ENCODE measurements around the gene CHMP5. TPM values are rescaled to one million over a fixed set of nuclear protein-coding genes. Genes with fewer than 3 reads are reported as not detected.

The CHMP5 gene
- total and polyA plus RNA-seq, 10 of the 15 experiments (the other 5 are each of a cell fraction or from before 2014, with no cell fraction given), result 40.3 to 179 (median 78.6) TPM

DNA sequence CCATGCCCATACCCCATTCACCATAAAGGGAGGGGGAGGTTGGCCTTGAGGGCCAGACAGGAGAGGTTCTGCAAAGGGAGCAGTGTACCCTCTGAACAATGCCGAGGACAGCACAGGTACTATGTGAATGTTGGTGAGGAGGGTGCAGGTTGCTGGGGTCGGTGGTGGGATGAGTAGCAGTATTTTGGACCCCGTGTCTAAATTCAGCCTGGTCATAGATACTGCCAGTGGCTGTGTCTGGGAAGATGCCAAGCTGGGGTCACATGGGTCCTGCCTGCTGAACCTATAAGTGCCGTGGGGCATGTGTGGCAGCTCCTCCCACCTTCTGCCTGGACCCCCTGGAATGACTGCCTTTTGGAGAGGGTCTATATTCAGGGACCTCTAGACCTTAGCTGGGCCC, 36.2 kb upstream of the CHMP5 start:
- ATAC-seq, result no peak
- H3K27ac ChIP-seq (ENCODE audit: control insufficient read depth, insufficient read depth), result no peak overlapping the region

More for the DNA sequence above, 36.2 kb upstream of the CHMP5 start:
- in situ Hi-C loops (cut with MboI) (no loop called here), intact Hi-C loops (cut with micrococcal nuclease; ENCODE audit: unreplicated experiment) (no loop called here)
- TF ChIP-seq RELA (IDR thresholded peaks at IDR 0.05; ENCODE audit: borderline replicate concordance, partially characterized antibody) (no peak), CHD1 (IDR thresholded peaks at IDR 0.05; ENCODE audit: low read depth, low read length) (no peak), ZZZ3 (IDR thresholded peaks at IDR 0.05; ENCODE audit: control insufficient read depth, insufficient read length, low read depth) (no peak), DPF2 (IDR thresholded peaks at IDR 0.05) (no peak), ETV6 (conservative IDR thresholded peaks at IDR 0.05 in 1 of 2, IDR thresholded peaks at IDR 0.05 in 1 of 2; ENCODE audit: borderline replicate concordance in 1 of 2, low read depth in 1 of 2) (no peak), YBX1 (IDR thresholded peaks at IDR 0.05) (no peak), POU2F2 (IDR thresholded peaks at IDR 0.05; ENCODE audit: borderline replicate concordance, low read depth, low read length) (no peak), KLF5 (IDR thresholded peaks at IDR 0.05; ENCODE audit: partially characterized antibody) (no peak), ZBED1 (IDR thresholded peaks at IDR 0.05; ENCODE audit: borderline replicate concordance) (no peak), NR2C2 (IDR thresholded peaks at IDR 0.05; ENCODE audit: borderline replicate concordance, control insufficient read depth, insufficient read length, low read depth) (no peak), JUND (IDR thresholded peaks at IDR 0.05; ENCODE audit: low read depth, low read length) (no peak), CEBPZ (IDR thresholded peaks at IDR 0.05; ENCODE audit: low read depth, low read length) (no peak), BACH1 (IDR thresholded peaks at IDR 0.05; ENCODE audit: borderline replicate concordance) (no peak), FOXK2 (IDR thresholded peaks at IDR 0.05) (no peak), HDAC2 (IDR thresholded peaks at IDR 0.05) (no peak), FOXM1 (IDR thresholded peaks at IDR 0.05; ENCODE audit: low read depth, low read length) (no peak), ESRRA (IDR thresholded peaks at IDR 0.05; ENCODE audit: low read length) (no peak)
- TF ChIP-seq, protein P1, sequence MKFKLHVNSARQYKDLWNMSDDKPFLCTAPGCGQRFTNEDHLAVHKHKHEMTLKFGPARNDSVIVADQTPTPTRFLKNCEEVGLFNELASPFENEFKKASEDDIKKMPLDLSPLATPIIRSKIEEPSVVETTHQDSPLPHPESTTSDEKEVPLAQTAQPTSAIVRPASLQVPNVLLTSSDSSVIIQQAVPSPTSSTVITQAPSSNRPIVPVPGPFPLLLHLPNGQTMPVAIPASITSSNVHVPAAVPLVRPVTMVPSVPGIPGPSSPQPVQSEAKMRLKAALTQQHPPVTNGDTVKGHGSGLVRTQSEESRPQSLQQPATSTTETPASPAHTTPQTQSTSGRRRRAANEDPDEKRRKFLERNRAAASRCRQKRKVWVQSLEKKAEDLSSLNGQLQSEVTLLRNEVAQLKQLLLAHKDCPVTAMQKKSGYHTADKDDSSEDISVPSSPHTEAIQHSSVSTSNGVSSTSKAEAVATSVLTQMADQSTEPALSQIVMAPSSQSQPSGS (IDR thresholded peaks at IDR 0.05; ENCODE audit: low read length), result no peak
- TF ChIP-seq, protein P2, sequence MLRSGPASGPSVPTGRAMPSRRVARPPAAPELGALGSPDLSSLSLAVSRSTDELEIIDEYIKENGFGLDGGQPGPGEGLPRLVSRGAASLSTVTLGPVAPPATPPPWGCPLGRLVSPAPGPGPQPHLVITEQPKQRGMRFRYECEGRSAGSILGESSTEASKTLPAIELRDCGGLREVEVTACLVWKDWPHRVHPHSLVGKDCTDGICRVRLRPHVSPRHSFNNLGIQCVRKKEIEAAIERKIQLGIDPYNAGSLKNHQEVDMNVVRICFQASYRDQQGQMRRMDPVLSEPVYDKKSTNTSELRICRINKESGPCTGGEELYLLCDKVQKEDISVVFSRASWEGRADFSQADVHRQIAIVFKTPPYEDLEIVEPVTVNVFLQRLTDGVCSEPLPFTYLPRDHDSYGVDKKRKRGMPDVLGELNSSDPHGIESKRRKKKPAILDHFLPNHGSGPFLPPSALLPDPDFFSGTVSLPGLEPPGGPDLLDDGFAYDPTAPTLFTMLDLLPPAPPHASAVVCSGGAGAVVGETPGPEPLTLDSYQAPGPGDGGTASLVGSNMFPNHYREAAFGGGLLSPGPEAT (IDR thresholded peaks at IDR 0.05; ENCODE audit: low read depth), result no peak
- H3K4me2 ChIP-seq (ENCODE audit: control insufficient read depth, insufficient read depth), result no peak overlapping the region
- no peaks in the 10 kb centered on the region for H4K20me1 ChIP-seq (ENCODE audit: control insufficient read depth, insufficient read depth)
- CTCF ChIA-PET, result interaction anchor here (0.6 to 4.7 kb wide), 2 partner anchors 83 to 147 kb away, joined by 3 to 142 read pairs; no protein-coding TSS in a partner anchor
- SMC1A ChIA-PET (ENCODE audit: uncharacterized antibody, unreplicated experiment), result no interaction called here
- DNase-seq (ENCODE audit: low read depth, low spot score) (no peak), FAIRE-seq (no peak)
- 100% methylated on average over 4 of the region's 4 CpGs for WGBS (ENCODE audit: insufficient coverage, insufficient replicate concordance, low lambda C conversion rate, missing lambda C conversion rate)
- H2AFZ ChIP-seq (ENCODE audit: control insufficient read depth, low read depth, low read length), result no peak overlapping the region
- no peaks in the 10 kb centered on the region for H3K9me3 ChIP-seq (replicated peaks; ENCODE audit: control insufficient read depth, insufficient read depth, low read length)
- no TSS peak for BruUV-seq (replicated peaks)
- POLR2A ChIA-PET, result no interaction called here
- H3K36me3 ChIP-seq (ENCODE audit: control insufficient read depth in 2 of 2, insufficient read depth in 2 of 2, low read length in 1 of 2), result no peaks in the 10 kb centered on the region
- H3K79me2 ChIP-seq (ENCODE audit: control insufficient read depth, insufficient read depth, low read length), result no peaks in the 10 kb centered on the region
- RAD21 ChIA-PET (ENCODE audit: unreplicated experiment), result no interaction called here
- peaks cover 17% of the 10 kb centered on the region for H3K4me1 ChIP-seq (ENCODE audit: control insufficient read depth, insufficient read depth, low read length)
- no peak overlapping the region for H3K9ac ChIP-seq (ENCODE audit: control insufficient read depth, insufficient read depth, low read length)
- no peak overlapping the region for H3K4me3 ChIP-seq
- no peaks in the 10 kb centered on the region for H3K27me3 ChIP-seq (replicated peaks in 1 of 2; ENCODE audit: control insufficient read depth in 2 of 2, insufficient read depth in 2 of 2, low read length in 1 of 2)
